Measurements from ENCODE around the gene ENTPD3.

ENTPD3 gene

GRCh38 chr3:40377822-40378221 is 9.2 kb upstream of the ENTPD3 start:
- DNase-seq = no peak
- TF ChIP-seq CTCF (IDR thresholded peaks at IDR 0.05) = no peak
- Histone ChIP-seq H3K9me3 (no peaks in the 10 kb centered on the region), H3K4me1 (no peaks in the 10 kb centered on the region), H3K27ac (no peak overlapping the region), H3K36me3 (no peaks in the 10 kb centered on the region), H3K4me3 (no peak overlapping the region), H3K27me3 (no peaks in the 10 kb centered on the region)
- intact Hi-C loops (cut with DNase I; ENCODE audit: low total_unique reads) = no loop called here

- H3K4me3 ChIP-seq = no peak overlapping the region
- DNase-seq = no peak
- intact Hi-C loops (cut with DNase I; ENCODE audit: low total_unique reads) = no loop called here
- no peaks in the 10 kb centered on the region for H3K27me3 ChIP-seq
- no peak for TF ChIP-seq CTCF (IDR thresholded peaks at IDR 0.05)
- H3K27ac ChIP-seq = no peak overlapping the region
- H3K9me3 ChIP-seq = no peaks in the 10 kb centered on the region
- H3K36me3 ChIP-seq = no peaks in the 10 kb centered on the region
- H3K4me1 ChIP-seq = no peaks in the 10 kb centered on the region
Observed at GRCh38 chr3:40379674-40380306, 7.2 kb upstream of the ENTPD3 start.

GRCh38 chr3:40381904-40382616 is 4.9 kb upstream of the ENTPD3 start:
- H3K9me3 ChIP-seq = no peaks in the 10 kb centered on the region
- H3K27me3 ChIP-seq = peaks cover 0 to 1% of the 10 kb centered on the region in 2 donors
- H3K27ac ChIP-seq = no peak overlapping the region
- intact Hi-C loops (cut with DNase I; ENCODE audit: low total_unique reads) = no loop called here
- no peak for TF ChIP-seq CTCF (IDR thresholded peaks at IDR 0.05)
- H3K4me1 ChIP-seq = peaks cover 0 to 7% (median 2%) of the 10 kb centered on the region in 4 donors
- no peak overlapping the region for H3K4me3 ChIP-seq
- DNase-seq = no peak
- no peaks in the 10 kb centered on the region for H3K36me3 ChIP-seq

GRCh38 chr3:40382617-40382979 is 4.4 kb upstream of the ENTPD3 start:
- H3K27me3 ChIP-seq = peaks cover 0 to 7% of the 10 kb centered on the region in 2 donors
- H3K4me3 ChIP-seq = no peak overlapping the region
- DNase-seq = no peak
- H3K27ac ChIP-seq = no peak overlapping the region
- TF ChIP-seq CTCF (IDR thresholded peaks at IDR 0.05) = no peak
- intact Hi-C loops (cut with DNase I; ENCODE audit: low total_unique reads) = no loop called here
- no peaks in the 10 kb centered on the region for H3K36me3 ChIP-seq
- H3K9me3 ChIP-seq = no peaks in the 10 kb centered on the region
- peaks cover 0 to 12% (median 7%) of the 10 kb centered on the region in 4 donors for H3K4me1 ChIP-seq

- H3K27ac ChIP-seq = no peak overlapping the region
- H3K27me3 ChIP-seq = peaks cover 0 to 15% of the 10 kb centered on the region in 2 donors
Observed at GRCh38 chr3:40386213-40386612, 771 bp upstream of the ENTPD3 start.

More at GRCh38 chr3:40386213-40386612, 771 bp upstream of the ENTPD3 start:
- no peak for TF ChIP-seq CTCF (IDR thresholded peaks at IDR 0.05)
- Histone ChIP-seq H3K36me3 (no peaks in the 10 kb centered on the region), H3K4me3 (no peak overlapping the region), H3K9me3 (no peaks in the 10 kb centered on the region), H3K4me1 (peaks cover 0 to 13% (median 7%) of the 10 kb centered on the region in 4 donors)
- intact Hi-C loops (cut with DNase I; ENCODE audit: low total_unique reads) = no loop called here
- DNase-seq = no peak
